Upper lobe of right lung (tissue), 1 donor: ENCODE data around the gene DSG4. TPM values are rescaled to one million over a fixed set of nuclear protein-coding genes. Genes with fewer than 3 reads are reported as not detected.
A peak's percentile ranks its signal among the peaks of the same experiment; 100 is the strongest.

Source experiments
- ATAC-seq: fragments of 200-7000 bp; cut with Tn5 transposase; one replicate; pipeline ENCODE4 v1.9.1; 2020; ENCODE audit warnings: mild to moderate bottlenecking, moderate library complexity
- DNase-seq: peaks from one replicate; pipeline ENCODE4 v3.0.0-alpha.2; 2020
- H3K27ac ChIP-seq: fragments of 200-600 bp; one replicate; pipeline ENCODE4 v1.8.0; 2022
- H3K27me3 ChIP-seq: fragments of 200-600 bp; one replicate; pipeline ENCODE4 v1.8.0; 2022; ENCODE audit warnings: mild to moderate bottlenecking
- H3K36me3 ChIP-seq: fragments of 200-600 bp; one replicate; pipeline ENCODE4 v1.8.0; 2022
- H3K4me1 ChIP-seq: fragments of 200-600 bp; one replicate; pipeline ENCODE4 v1.8.0; 2022
- H3K4me3 ChIP-seq: fragments of 200-600 bp; one replicate; pipeline ENCODE4 v1.8.0; 2022; ENCODE audit warnings: mild to moderate bottlenecking
- H3K9me3 ChIP-seq: fragments of 200-600 bp; one replicate; pipeline ENCODE4 v1.8.0; 2022
- intact Hi-C: fragments of 100-400 bp; cut with DNase I; formaldehyde crosslinking; loops from one replicate; pipeline ENCODE4 v1.11.0; 2022
- total RNA-seq: library from RNA; stranded (reverse); fragmentation: NEBNext Ultra II Directional; extraction: Animal tissue kit (Norgen Biotek cat#: 25700); gene quantifications from one replicate; pipeline ENCODE4 v1.2.1, GENCODE V29; 2021
- TF ChIP-seq, protein P1 (sequence below): fragments of 200-600 bp; IDR thresholded peaks from one replicate; pipeline ENCODE4 v1.8.0; 2022; ENCODE audit warnings: antibody characterized with exemption
- donor health status: DM: no; HTN: yes; CAD: no; lungs with severe emphysema.

Gene DSG4
- total RNA-seq, 1 donor from 2014 or later: not detected

DNA sequence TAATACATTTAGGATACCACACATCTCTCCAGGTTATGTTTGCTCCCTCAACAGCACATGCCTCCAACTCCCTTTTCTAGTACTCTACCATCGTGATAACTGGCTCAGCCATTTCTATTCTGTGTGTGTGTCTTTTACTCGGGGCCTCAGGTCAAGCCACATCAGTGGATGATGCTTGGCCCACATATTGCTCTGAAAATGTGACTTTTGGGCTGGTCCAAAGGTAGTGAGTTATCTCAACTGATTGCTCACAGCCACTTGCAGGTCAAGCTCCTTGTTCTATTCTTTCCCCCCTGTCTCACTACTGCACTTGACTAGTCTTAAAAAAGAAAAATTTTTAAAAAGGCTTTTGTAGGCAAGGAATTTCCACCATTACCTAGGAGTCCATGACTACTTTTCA, 5.5 kb downstream of the DSG4 start:
- H3K9me3 ChIP-seq: no peaks in the 10 kb centered on the region
- no peaks in the 10 kb centered on the region for H3K36me3 ChIP-seq
- no peak overlapping the region for H3K27ac ChIP-seq
- ATAC-seq (no peak), DNase-seq (no peak)
- no peak overlapping the region for H3K4me3 ChIP-seq
- TF ChIP-seq, protein P1, sequence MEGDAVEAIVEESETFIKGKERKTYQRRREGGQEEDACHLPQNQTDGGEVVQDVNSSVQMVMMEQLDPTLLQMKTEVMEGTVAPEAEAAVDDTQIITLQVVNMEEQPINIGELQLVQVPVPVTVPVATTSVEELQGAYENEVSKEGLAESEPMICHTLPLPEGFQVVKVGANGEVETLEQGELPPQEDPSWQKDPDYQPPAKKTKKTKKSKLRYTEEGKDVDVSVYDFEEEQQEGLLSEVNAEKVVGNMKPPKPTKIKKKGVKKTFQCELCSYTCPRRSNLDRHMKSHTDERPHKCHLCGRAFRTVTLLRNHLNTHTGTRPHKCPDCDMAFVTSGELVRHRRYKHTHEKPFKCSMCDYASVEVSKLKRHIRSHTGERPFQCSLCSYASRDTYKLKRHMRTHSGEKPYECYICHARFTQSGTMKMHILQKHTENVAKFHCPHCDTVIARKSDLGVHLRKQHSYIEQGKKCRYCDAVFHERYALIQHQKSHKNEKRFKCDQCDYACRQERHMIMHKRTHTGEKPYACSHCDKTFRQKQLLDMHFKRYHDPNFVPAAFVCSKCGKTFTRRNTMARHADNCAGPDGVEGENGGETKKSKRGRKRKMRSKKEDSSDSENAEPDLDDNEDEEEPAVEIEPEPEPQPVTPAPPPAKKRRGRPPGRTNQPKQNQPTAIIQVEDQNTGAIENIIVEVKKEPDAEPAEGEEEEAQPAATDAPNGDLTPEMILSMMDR: no peak
- H3K4me1 ChIP-seq: no peaks in the 10 kb centered on the region
- H3K27me3 ChIP-seq: no peaks in the 10 kb centered on the region
- intact Hi-C loops: no loop called here

GRCh38 chr18:31386741-31387140, 10.2 kb downstream of the DSG4 start:
- TF ChIP-seq, protein P1: no peak
- no peaks in the 10 kb centered on the region for H3K9me3 ChIP-seq
- no peak for ATAC-seq

GRCh38 chr18:31393286-31393685, 16.7 kb downstream of the DSG4 start:
- ATAC-seq (no peak), DNase-seq (no peak)
- H3K27ac ChIP-seq: no peak overlapping the region
- intact Hi-C loops: no loop called here
- no peaks in the 10 kb centered on the region for H3K9me3 ChIP-seq
- peaks cover 7% of the 10 kb centered on the region for H3K4me1 ChIP-seq
- TF ChIP-seq, protein P1: no peak
- H3K36me3 ChIP-seq: no peaks in the 10 kb centered on the region
- no peaks in the 10 kb centered on the region for H3K27me3 ChIP-seq
- no peak overlapping the region for H3K4me3 ChIP-seq

More at GRCh38 chr18:31386741-31387140, 10.2 kb downstream of the DSG4 start:
- DNase-seq: no peak
- no peak overlapping the region for H3K4me3 ChIP-seq
- no peaks in the 10 kb centered on the region for H3K4me1 ChIP-seq
- intact Hi-C loops: no loop called here
- no peak overlapping the region for H3K27ac ChIP-seq
- H3K27me3 ChIP-seq: no peaks in the 10 kb centered on the region
- no peaks in the 10 kb centered on the region for H3K36me3 ChIP-seq

GRCh38 chr18:31396796-31397612, 20.4 kb downstream of the DSG4 start:
- ATAC-seq (peak; percentile 57), DNase-seq (no peak)
- Histone ChIP-seq H3K4me1 (peaks cover 7% of the 10 kb centered on the region), H3K4me3 (no peak overlapping the region), H3K36me3 (no peaks in the 10 kb centered on the region), H3K9me3 (no peaks in the 10 kb centered on the region), H3K27ac (no peak overlapping the region), H3K27me3 (no peaks in the 10 kb centered on the region)
- intact Hi-C loops: no loop called here
- TF ChIP-seq, protein P1: no peak

DNA sequence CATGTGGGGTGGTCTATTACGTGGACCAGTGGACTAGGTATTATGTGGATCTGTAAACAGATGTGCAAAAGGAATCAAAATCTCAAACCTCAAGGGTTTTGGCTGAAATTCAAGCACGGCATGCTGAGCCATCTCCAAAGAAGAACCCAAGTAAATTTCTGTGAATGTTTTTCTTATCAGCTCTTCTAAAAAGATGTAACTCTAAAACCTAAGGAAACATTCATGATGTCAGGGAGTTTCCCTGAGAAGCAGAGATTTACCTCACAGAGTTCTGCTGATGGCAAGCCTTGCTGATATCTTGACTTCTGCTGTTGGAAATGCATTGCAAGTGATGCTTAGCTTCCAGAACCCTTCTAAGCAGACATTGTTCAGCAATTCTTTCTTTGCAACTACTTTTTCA, 21.6 kb downstream of the DSG4 start:
- DNase-seq: no peak
- Histone ChIP-seq H3K27me3 (no peaks in the 10 kb centered on the region), H3K27ac (no peak overlapping the region), H3K9me3 (no peaks in the 10 kb centered on the region), H3K4me3 (no peak overlapping the region), H3K36me3 (no peaks in the 10 kb centered on the region), H3K4me1 (peaks cover 7% of the 10 kb centered on the region)
- intact Hi-C loops: no loop called here
- TF ChIP-seq, protein P1: no peak
- ATAC-seq: no peak
